H1 (cell line): ENCODE data around the gene KNDC1. TPM values are rescaled to one million over a fixed set of nuclear protein-coding genes. Genes with fewer than 3 reads are reported as not detected.

ENCODE experiments used
- CTCF ChIA-PET: fragments of 300-600 bp; sonication (Branson Sonifier 250); formaldehyde crosslinking; loops from one replicate; lab custom pipeline; 2021; ENCODE audit not compliant: partially characterized antibody; lab: Charles Lee
- POLR2A ChIA-PET: fragments of 300-600 bp; sonication (Branson Sonifier 250); formaldehyde crosslinking; loops from one replicate; lab custom pipeline; 2021; ENCODE audit warnings: inconsistent platforms; ENCODE audit not compliant: partially characterized antibody; lab: Charles Lee
- DNase-seq, 2 experiments: peaks; one replicate each; pipeline versions ENCODE4 v3.0.0 to v3.0.0-alpha.2; 2010 to 2022; ENCODE audit warnings: low spot score in 2 of 2, low read depth in 1 of 2, mixed read lengths in 1 of 2
- FAIRE-seq: peaks from 2 replicates; lab custom pipeline; 2011; peaks lifted over from hg19 to GRCh38; lab: Jason Lieb, UNC
- H2AFZ ChIP-seq: 2 replicates; pipeline ENCODE4 v1.8.1; 2012; ENCODE audit warnings: low read length, inconsistent platforms
- H2AK5ac ChIP-seq: 2 replicates; pipeline ENCODE4 v1.6.1; 2013; ENCODE audit warnings: low read depth, low read length
- H2BK120ac ChIP-seq: replicated peaks from 2 replicates; pipeline ENCODE3; 2013; ENCODE audit warnings: low read depth, low read length, inconsistent platforms
- H2BK12ac ChIP-seq: 2 replicates; pipeline ENCODE4 v1.6.1; 2013; ENCODE audit warnings: low read depth, low read length
- H2BK15ac ChIP-seq: 2 replicates; pipeline ENCODE4 v1.6.1; 2013; ENCODE audit warnings: low read length
- H2BK20ac ChIP-seq: 2 replicates; pipeline ENCODE4 v1.6.1; 2013; ENCODE audit warnings: low read length
- H2BK5ac ChIP-seq: 2 replicates; pipeline ENCODE4 v1.6.1; 2013; ENCODE audit warnings: low read depth, low read length
- H3K14ac ChIP-seq: 2 replicates; pipeline ENCODE4 v1.6.1; 2013; ENCODE audit warnings: inconsistent platforms; ENCODE audit not compliant: insufficient read length
- H3K18ac ChIP-seq: 2 replicates; pipeline ENCODE4 v1.6.1; 2013; ENCODE audit warnings: low read length; ENCODE audit errors: extremely low read depth
- H3K23ac ChIP-seq: 2 replicates; pipeline ENCODE4 v1.6.1; 2013; ENCODE audit warnings: inconsistent platforms; ENCODE audit not compliant: insufficient read length
- H3K23me2 ChIP-seq: 2 replicates; pipeline ENCODE4 v1.6.1; 2013; ENCODE audit warnings: low read depth, low read length
- H3K27ac ChIP-seq: 2 replicates; pipeline ENCODE4 v1.6.1; 2011; ENCODE audit warnings: low read depth, low read length, inconsistent platforms
- H3K27me3 ChIP-seq, 4 experiments: replicated peaks in 1 of 4; 1 replicate in 1 of 4; 2 replicates in 3 of 4; pipeline versions ENCODE4 v1.6.1 to v1.8.1; 2011 to 2013; ENCODE audit warnings: low read length in 3 of 4, mild to moderate bottlenecking in 3 of 4, inconsistent platforms in 2 of 4, mixed read lengths in 2 of 4, moderate library complexity in 1 of 4; ENCODE audit not compliant: control insufficient read depth in 3 of 4, insufficient read depth in 3 of 4; ENCODE audit errors: extremely low read depth in 1 of 4
- H3K36me3 ChIP-seq, 4 experiments: 2 replicates each; pipeline versions ENCODE4 v1.6.1 to v1.8.1; 2011 to 2013; ENCODE audit warnings: mild to moderate bottlenecking in 4 of 4, low read length in 3 of 4, moderate library complexity in 2 of 4, control low read depth in 1 of 4, inconsistent platforms in 1 of 4; ENCODE audit not compliant: insufficient read depth in 4 of 4, control insufficient read depth in 2 of 4
- H3K4ac ChIP-seq: replicated peaks from 2 replicates; pipeline ENCODE3; 2013; ENCODE audit warnings: low read length, low read depth, mixed read lengths, inconsistent platforms; ENCODE audit not compliant: insufficient read length
- H3K4me1 ChIP-seq, 4 experiments: replicated peaks in 1 of 4; 1 replicate in 1 of 4; 2 replicates in 3 of 4; pipeline versions ENCODE4 v1.6.1 to v1.8.1; 2011 to 2013; ENCODE audit warnings: low read length in 3 of 4, inconsistent platforms in 2 of 4, mixed read lengths in 1 of 4; ENCODE audit not compliant: insufficient read depth in 4 of 4, control insufficient read depth in 3 of 4
- H3K4me2 ChIP-seq, 2 experiments: 2 replicates each; pipeline versions ENCODE4 v1.6.1 to v1.8.1; 2011 to 2013; ENCODE audit warnings: low read depth in 2 of 2, low read length in 2 of 2, control low read depth in 1 of 2, inconsistent platforms in 1 of 2, mild to moderate bottlenecking in 1 of 2; ENCODE audit not compliant: insufficient read depth in 1 of 2
- H3K4me3 ChIP-seq, 4 experiments: fragments of 200-600, 300-600 bp in 1 of 4; sonication (generic), shearing (Covaris generic), sonication (Bioruptor Twin) in 1 of 4; 2 replicates each; pipeline versions ENCODE4 v1.5.1 to v1.8.1; 2011 to 2016; ENCODE audit warnings: low read length in 4 of 4, low read depth in 3 of 4, control low read depth in 2 of 4, inconsistent platforms in 2 of 4, mild to moderate bottlenecking in 2 of 4, mixed read lengths in 1 of 4, moderate library complexity in 1 of 4; ENCODE audit not compliant: insufficient read depth in 2 of 4; ENCODE audit errors: extremely low read depth in 1 of 4
- H3K56ac ChIP-seq: replicated peaks from 2 replicates; pipeline ENCODE3; 2013; ENCODE audit warnings: low read depth, mild to moderate bottlenecking, mixed read lengths, low read length, inconsistent platforms; ENCODE audit not compliant: insufficient read length
- H3K79me1 ChIP-seq: 2 replicates; pipeline ENCODE4 v1.6.1; 2013; ENCODE audit warnings: low read depth, low read length, control low read depth
- H3K79me2 ChIP-seq, 2 experiments: 2 replicates each; pipeline versions ENCODE4 v1.6.1 to v1.8.1; 2012 to 2013; ENCODE audit warnings: low read length in 2 of 2, mild to moderate bottlenecking in 2 of 2, inconsistent platforms in 1 of 2; ENCODE audit not compliant: insufficient read depth in 2 of 2, control insufficient read depth in 1 of 2
- H3K9ac ChIP-seq, 4 experiments: replicated peaks in 1 of 4; 1 replicate in 1 of 4; 2 replicates in 3 of 4; pipeline versions ENCODE4 v1.6.1 to v1.8.1; 2011 to 2013; ENCODE audit warnings: low read depth in 3 of 4, low read length in 3 of 4, control low read depth in 2 of 4, mild to moderate bottlenecking in 2 of 4, moderate library complexity in 2 of 4, inconsistent platforms in 1 of 4; ENCODE audit errors: extremely low read depth in 1 of 4
- H3K9me3 ChIP-seq, 2 experiments: 2 replicates each; pipeline versions ENCODE4 v1.6.1 to v1.8.1; 2012 to 2013; ENCODE audit warnings: mild to moderate bottlenecking in 2 of 2, moderate library complexity in 2 of 2, control low read depth in 1 of 2, inconsistent platforms in 1 of 2, low read depth in 1 of 2, low read length in 1 of 2, mixed read lengths in 1 of 2; ENCODE audit not compliant: insufficient read depth in 2 of 2
- H4K20me1 ChIP-seq, 2 experiments: replicated peaks in 1 of 2; 2 replicates each; pipeline versions ENCODE3 to v1.8.1; 2011 to 2013; ENCODE audit warnings: inconsistent platforms in 2 of 2, low read length in 2 of 2, mild to moderate bottlenecking in 1 of 2; ENCODE audit not compliant: insufficient read depth in 2 of 2, control insufficient read depth in 1 of 2
- H4K5ac ChIP-seq: 2 replicates; pipeline ENCODE4 v1.6.1; 2013; ENCODE audit warnings: low read length, low read depth, mixed read lengths, inconsistent platforms; ENCODE audit not compliant: insufficient read length
- H4K8ac ChIP-seq: 2 replicates; pipeline ENCODE4 v1.8.0; 2013; ENCODE audit warnings: mild to moderate bottlenecking, moderate library complexity, low read length, inconsistent platforms; ENCODE audit not compliant: insufficient read depth; ENCODE audit errors: extremely low read depth
- H4K91ac ChIP-seq: replicated peaks from 2 replicates; pipeline ENCODE3; 2013; ENCODE audit warnings: low read length, mixed read lengths, inconsistent platforms; ENCODE audit not compliant: insufficient read length
- CBX5 ChIP-seq: fragments of 300-800, 300-1000 bp; sonication (generic); IDR thresholded peaks from 2 replicates; pipeline ENCODE4 v1.7.1; 2016; ENCODE audit warnings: antibody characterized with exemption, low read length, low read depth
- CREB1 ChIP-seq: IDR thresholded peaks from 2 replicates; pipeline ENCODE4 v1.6.1; 2012; ENCODE audit warnings: inconsistent platforms
- EGR1 ChIP-seq: IDR thresholded peaks from 2 replicates; pipeline ENCODE4 v1.6.1; 2011; ENCODE audit warnings: low read depth, low read length, borderline replicate concordance
- EP300 ChIP-seq, 2 experiments: IDR thresholded peaks; 1 replicate in 1 of 2; 2 replicates in 1 of 2; pipeline ENCODE4 v1.6.1; 2011 to 2012; ENCODE audit warnings: low read depth in 2 of 2, low read length in 2 of 2, mild to moderate bottlenecking in 2 of 2, borderline replicate concordance in 1 of 2, inconsistent platforms in 1 of 2, moderate library complexity in 1 of 2
- GABPA ChIP-seq: IDR thresholded peaks from 2 replicates; pipeline ENCODE4 v1.6.1; 2011; ENCODE audit warnings: mild to moderate bottlenecking, low read length, moderate library complexity, borderline replicate concordance; ENCODE audit not compliant: insufficient read depth
- JUN ChIP-seq: IDR thresholded peaks from 2 replicates; pipeline ENCODE4 v1.6.1; 2011; ENCODE audit warnings: low read depth, mild to moderate bottlenecking, improper control_type of control experiment, low read length
- KDM5A ChIP-seq: fragments of 200-600 bp; IDR thresholded peaks from 2 replicates; pipeline ENCODE4 v1.7.1; 2012; ENCODE audit warnings: mild to moderate bottlenecking, low read length, inconsistent platforms, mixed read lengths
- RNF2 ChIP-seq: fragments of 200-900, 300-1000 bp; sonication (generic); IDR thresholded peaks from 2 replicates; pipeline ENCODE4 v1.7.1; 2016; ENCODE audit warnings: borderline replicate concordance, low read depth, mild to moderate bottlenecking, antibody characterized with exemption, low read length; ENCODE audit not compliant: poor library complexity, severe bottlenecking; ENCODE audit errors: missing control alignments
- SIN3A ChIP-seq, 2 experiments: IDR thresholded peaks in 1 of 2; conservative IDR thresholded peaks in 1 of 2; 2 replicates each; pipeline ENCODE4 v1.6.1; 2011 to 2012; ENCODE audit warnings: low read length in 2 of 2, improper control_type of control experiment in 1 of 2, low read depth in 1 of 2, mild to moderate bottlenecking in 1 of 2
- SIRT6 ChIP-seq: IDR thresholded peaks from one replicate; pipeline ENCODE4 v1.7.1; 2012; ENCODE audit warnings: low read length, inconsistent platforms
- YY1 ChIP-seq: IDR thresholded peaks from 2 replicates; pipeline ENCODE4 v1.6.1; 2011; ENCODE audit warnings: low read depth, mild to moderate bottlenecking, low read length
- WGBS, 2 experiments: shearing (Covaris generic) in 1 of 2; methylation state at CpG; one replicate each; pipeline versions ENCODE4 v1.1.6 to v1.1.7; 2013 to 2015; ENCODE audit warnings: low lambda C conversion rate in 2 of 2, mixed read lengths in 2 of 2, inconsistent platforms in 1 of 2, low coverage in 1 of 2, missing lambda C conversion rate in 1 of 2; ENCODE audit not compliant: insufficient replicate concordance in 2 of 2, insufficient coverage in 1 of 2, insufficient read length in 1 of 2; ENCODE audit errors: extremely low coverage in 1 of 2, missing lambda C conversion rate in 1 of 2; 5-methylcytosine and 5-hydroxymethylcytosine counted together
- polyA plus RNA-seq, 7 experiments: library from polyadenylated mRNA; depleted of rRNA in 3 of 7; stranded (reverse) in 5 of 7; unstranded in 2 of 7; fragments of >200 nt in 5 of 7; fragments of 200-250 nt in 2 of 7; gene quantifications; 1 replicate in 5 of 7; 2 replicates in 1 of 7; 4 replicates in 1 of 7; pipeline versions ENCODE4 v1.2.1 to v1.2.3, GENCODE V29; 2011 to 2013; ENCODE audit warnings: missing spikeins in 2 of 7, mixed read lengths in 2 of 7
- total RNA-seq: library from RNA; stranded (reverse); fragmentation: NEBNext Ultra II Directional; extraction: Animal tissue kit (Norgen Biotek cat#: 25700); gene quantifications from 2 replicates; pipeline ENCODE4 v1.2.1, GENCODE V29; 2021

KNDC1 gene
- total and polyA plus RNA-seq, 2 of the 8 experiments (the other 6 are each of a cell fraction or from before 2014, with no cell fraction given), result 7.5 to 16.7 TPM

DNA sequence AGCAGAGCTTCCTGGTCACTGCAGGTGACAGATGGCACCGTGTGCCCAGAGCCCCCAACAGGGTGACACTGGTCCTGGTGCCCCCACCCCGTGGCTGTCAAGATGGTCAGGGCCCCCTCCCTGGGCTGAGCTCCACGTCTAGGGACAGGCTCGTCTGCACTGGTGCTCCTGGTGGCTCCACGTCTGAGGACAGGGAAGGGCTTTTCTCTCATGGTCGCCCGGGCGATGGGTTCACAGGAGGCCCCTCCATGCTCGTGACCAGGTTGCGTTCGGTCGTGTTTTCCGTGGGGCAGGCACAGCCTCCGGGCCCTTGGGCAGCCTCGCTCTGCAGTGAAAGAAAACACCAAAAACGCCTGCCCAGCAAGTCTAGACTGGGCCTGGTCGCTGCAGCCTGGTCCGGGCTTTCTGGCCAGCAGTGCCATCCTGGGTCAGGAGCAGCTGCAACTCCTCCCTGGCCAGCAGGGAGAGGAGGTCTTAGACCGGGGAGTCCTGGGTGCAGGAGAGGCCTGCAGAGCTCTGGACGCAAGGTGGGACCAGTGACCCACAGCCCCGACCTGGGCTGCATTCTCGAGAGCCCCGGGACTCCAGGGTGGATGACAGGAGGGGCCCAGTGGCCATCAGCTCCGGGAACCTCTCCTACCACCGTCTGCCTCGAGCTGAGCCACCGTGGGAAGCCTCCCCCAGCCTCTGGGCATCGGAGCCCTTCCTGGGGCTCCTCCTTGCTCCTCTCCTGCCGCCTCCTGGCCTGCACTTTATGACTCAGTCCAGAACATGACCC is 42.1 kb downstream of the KNDC1 start:
- H2AK5ac ChIP-seq, result no peak overlapping the region
- no peaks in the 10 kb centered on the region for H3K79me2 ChIP-seq
- peak overlapping the region; percentile 68; the same call in 1 of the 2 replicates for H4K8ac ChIP-seq
- CTCF ChIA-PET, result interaction anchor here (1.3 to 3.4 kb wide), 2 partner anchors 59 to 262 kb away, joined by 5 to 11 read pairs; no protein-coding TSS in a partner anchor
- H2AFZ ChIP-seq, result no peak overlapping the region
- H4K20me1 ChIP-seq, result peaks cover 0 to 2% of the 10 kb centered on the region in 2 experiments
- H3K18ac ChIP-seq, result no peak overlapping the region
- FAIRE-seq (no peak), DNase-seq (no peak)
- H3K23me2 ChIP-seq, result no peaks in the 10 kb centered on the region
- H3K79me1 ChIP-seq, result no peaks in the 10 kb centered on the region
- WGBS, 2 experiments, result 89% methylated on average over 26 of the region's 29 CpGs; no CpG with 5 or more reads in 1 of the 2 experiments
- no peak overlapping the region for H2BK12ac ChIP-seq
- H3K9me3 ChIP-seq, result no peaks in the 10 kb centered on the region
- H3K4me2 ChIP-seq, result no peak overlapping the region
- H3K14ac ChIP-seq, result no peak overlapping the region
- no peak overlapping the region for H3K23ac ChIP-seq
- no peak overlapping the region for H3K4me3 ChIP-seq
- H3K9ac ChIP-seq, result no peak overlapping the region
- H3K36me3 ChIP-seq, result peaks cover 0 to 10% (median 0%) of the 10 kb centered on the region in 4 experiments; a peak in 2 of 8 replicates
- H3K27me3 ChIP-seq, result no peaks in the 10 kb centered on the region
- H3K4me1 ChIP-seq, result no peaks in the 10 kb centered on the region
- H3K27ac ChIP-seq, result no peak overlapping the region
- POLR2A ChIA-PET, result interaction anchor here (2.1 kb wide), 1 partner anchor 22 kb away, joined by 6 read pairs; no protein-coding TSS in a partner anchor
- no peak overlapping the region for H2BK5ac ChIP-seq
- H4K5ac ChIP-seq, result no peak overlapping the region
- no peak overlapping the region for H3K4ac ChIP-seq
- TF ChIP-seq EP300 (IDR thresholded peaks at IDR 0.05; ENCODE audit: borderline replicate concordance in 1 of 2, low read depth in 2 of 2, low read length in 2 of 2), result no peak
- TF ChIP-seq EGR1, result no peak
- no peak for TF ChIP-seq JUN
- no peak for TF ChIP-seq CREB1
- no peak for TF ChIP-seq CBX5
- TF ChIP-seq SIN3A (conservative IDR thresholded peaks at IDR 0.05 in 1 of 2, IDR thresholded peaks at IDR 0.05 in 1 of 2; ENCODE audit: low read depth in 1 of 2, low read length in 2 of 2), result no peak
- no peak for TF ChIP-seq YY1
- no peak for TF ChIP-seq GABPA
- TF ChIP-seq KDM5A, result no peak
- no peak for TF ChIP-seq RNF2
- no peak for TF ChIP-seq SIRT6
- TF ChIP-seq, all 59 proteins: peak for 0
- H2BK20ac ChIP-seq, result no peak overlapping the region
- H3K56ac ChIP-seq, result no peak overlapping the region
- no peak overlapping the region for H2BK15ac ChIP-seq
- no peak overlapping the region for H4K91ac ChIP-seq
- no peak overlapping the region for H2BK120ac ChIP-seq
